Naive thymus-derived CD4-positive, alpha-beta T cell (primary cell): Measurements from ENCODE around the gene CHTF18. TPM values are rescaled to one million over a fixed set of nuclear protein-coding genes. Genes with fewer than 3 reads are reported as not detected.

Experiments
- ATAC-seq: fragments of 150-1000 bp; cut with Tn5 transposase; 2 replicates; pipeline ENCODE4 v1.10.0; 2021; ENCODE audit warnings: mild to moderate bottlenecking, moderate library complexity
- CTCF ChIA-PET: fragments of 350-600 bp; sonication (Branson Sonifier 250); formaldehyde crosslinking; loops from one replicate; lab custom pipeline; 2021; ENCODE audit warnings: antibody characterized with exemption; lab: Charles Lee
- POLR2A ChIA-PET: fragments of 350-600 bp; sonication (Branson Sonifier 250); formaldehyde crosslinking; loops from one replicate; lab custom pipeline; 2021; ENCODE audit warnings: antibody characterized with exemption, inconsistent platforms; lab: Charles Lee
- DNase-seq, 9 donors: peaks; one replicate each; pipeline versions ENCODE4 v3.0.0 to v3.0.0-alpha.2; 2020 to 2022; ENCODE audit warnings: mixed read lengths in 1 of 9
- H3K27ac ChIP-seq: one replicate; pipeline ENCODE4 v1.7.0; 2013; ENCODE audit warnings: mild to moderate bottlenecking, low read depth, low read length, moderate library complexity
- H3K27me3 ChIP-seq, 2 donors: one replicate each; pipeline ENCODE4 v1.7.0; 2013; ENCODE audit warnings: low read length in 2 of 2, mild to moderate bottlenecking in 2 of 2, moderate library complexity in 2 of 2; ENCODE audit not compliant: control insufficient read depth in 2 of 2, insufficient read depth in 2 of 2
- H3K36me3 ChIP-seq, 3 experiments: 1 replicate in 2 of 3; 2 replicates in 1 of 3; pipeline ENCODE4 v1.7.0; 2013; ENCODE audit warnings: low read length in 3 of 3, mild to moderate bottlenecking in 3 of 3, moderate library complexity in 1 of 3; ENCODE audit not compliant: insufficient read depth in 3 of 3, control insufficient read depth in 2 of 3
- H3K4me1 ChIP-seq, 2 donors: one replicate each; pipeline ENCODE4 v1.7.0; 2013; ENCODE audit warnings: low read length in 2 of 2, mild to moderate bottlenecking in 2 of 2, moderate library complexity in 1 of 2; ENCODE audit not compliant: control insufficient read depth in 2 of 2, insufficient read depth in 2 of 2
- H3K4me3 ChIP-seq: 2 replicates; pipeline ENCODE4 v1.7.0; 2013; ENCODE audit warnings: mild to moderate bottlenecking, low read length
- H3K9me3 ChIP-seq, 3 experiments: 1 replicate in 2 of 3; 2 replicates in 1 of 3; pipeline ENCODE4 v1.7.0; 2013; ENCODE audit warnings: low read length in 3 of 3; ENCODE audit not compliant: control insufficient read depth in 2 of 3
- H3K27ac Mint-ChIP-seq, 9 donors: one replicate each; pipeline ENCODE4 v1.8.0; 2020 to 2022; ENCODE audit warnings: mixed read lengths in 9 of 9, mild to moderate bottlenecking in 8 of 9, moderate library complexity in 5 of 9, inconsistent platforms in 2 of 9
- H3K27me3 Mint-ChIP-seq, 5 donors: one replicate each; pipeline ENCODE4 v1.8.0; 2021 to 2022; ENCODE audit warnings: mixed read lengths in 5 of 5, mild to moderate bottlenecking in 1 of 5
- H3K36me3 Mint-ChIP-seq, 5 donors: one replicate each; pipeline ENCODE4 v1.8.0; 2020 to 2022; ENCODE audit warnings: mixed read lengths in 5 of 5, mild to moderate bottlenecking in 3 of 5, inconsistent platforms in 1 of 5
- H3K4me1 Mint-ChIP-seq, 7 donors: one replicate each; pipeline ENCODE4 v1.8.0; 2020 to 2022; ENCODE audit warnings: mixed read lengths in 7 of 7, mild to moderate bottlenecking in 3 of 7, inconsistent platforms in 1 of 7
- H3K4me3 Mint-ChIP-seq, 10 donors: one replicate each; pipeline ENCODE4 v1.8.0; 2020 to 2022; ENCODE audit warnings: mild to moderate bottlenecking in 10 of 10, mixed read lengths in 10 of 10, moderate library complexity in 6 of 10, inconsistent platforms in 2 of 10
- H3K9me3 Mint-ChIP-seq, 11 donors: one replicate each; pipeline ENCODE4 v1.8.0; 2020 to 2022; ENCODE audit warnings: mixed read lengths in 11 of 11, mild to moderate bottlenecking in 4 of 11, inconsistent platforms in 1 of 11, moderate library complexity in 1 of 11
- intact Hi-C, 2 donors: fragments of 100-400 bp; cut with micrococcal nuclease; formaldehyde crosslinking; loops; one replicate each; pipeline ENCODE4 v1.15.1; 2023
- polyA plus RNA-seq, 2 donors: library from polyadenylated mRNA; unstranded; fragments of 300-500 nt; fragmentation: Illumina TruSeq; gene quantifications; one replicate each; pipeline ENCODE4 v1.2.3, GENCODE V29; 2021
- total RNA-seq, 6 experiments: library from RNA in 5 of 6; stranded (reverse) in 5 of 6; gene quantifications; 1 replicate in 5 of 6; 2 replicates in 1 of 6; pipeline ENCODE4 v1.2.3 and lab custom pipeline; 2021 to 2026

Gene CHTF18
- total and polyA plus RNA-seq, 7 experiments from 2014 or later: 4.5 to 74.8 (median 36.2) TPM

DNA sequence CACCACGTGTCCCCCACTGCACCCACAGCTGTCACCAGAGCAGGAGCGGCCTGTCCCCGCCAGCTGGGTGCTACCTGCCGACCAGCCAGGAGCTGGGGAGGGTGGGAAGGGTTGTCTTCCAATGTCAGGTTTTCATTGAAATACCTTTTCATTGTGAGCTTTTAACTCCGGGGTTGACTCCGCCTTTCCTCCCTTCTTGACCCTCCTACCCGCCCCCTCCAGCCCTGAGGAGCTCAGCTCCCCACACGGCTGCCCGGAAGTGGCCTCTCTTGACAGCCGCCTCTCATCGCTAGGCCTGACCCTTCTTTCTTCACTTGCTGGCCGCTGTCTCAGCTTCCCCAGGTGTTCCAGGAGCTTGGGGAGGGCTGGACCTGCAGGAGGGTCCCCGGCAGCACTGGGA lies 33.3 kb downstream of the CHTF18 start:
- intact Hi-C loops: no loop called here

DNA sequence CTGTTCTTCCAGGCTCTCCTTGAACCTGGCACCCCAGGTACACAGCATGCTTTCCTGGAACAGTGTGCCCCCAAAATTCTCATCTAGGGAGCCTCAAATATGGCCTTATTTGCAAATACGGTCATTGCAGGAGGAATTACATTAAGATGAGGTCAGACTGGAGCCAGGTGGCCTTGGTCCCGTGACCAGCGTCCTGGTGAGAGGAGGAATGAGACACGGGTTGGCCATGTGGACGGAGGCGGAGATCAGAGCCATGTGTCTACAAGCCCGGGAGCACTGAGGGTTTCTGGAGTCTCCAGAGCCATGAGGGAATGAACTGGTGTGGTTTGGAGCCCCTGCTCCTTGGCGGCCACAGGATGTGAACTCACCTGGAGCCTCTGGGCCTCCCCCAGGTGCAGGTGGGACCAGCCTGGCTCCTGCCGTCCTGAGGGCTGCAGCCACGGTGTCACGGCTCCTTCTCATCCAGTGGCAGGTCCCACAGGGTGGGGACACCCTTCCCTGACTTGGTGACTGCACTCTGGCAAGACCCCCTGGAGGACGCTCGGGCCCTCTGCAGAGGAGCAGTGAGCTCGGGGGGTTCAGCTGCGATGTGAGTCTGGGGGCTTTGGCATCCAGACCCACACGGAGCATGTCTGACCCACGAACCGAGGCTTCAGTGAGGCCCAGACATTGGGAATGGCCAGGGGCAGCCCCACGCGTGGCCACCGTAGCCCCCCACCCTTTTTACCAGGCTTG lies 33.9 kb downstream of the CHTF18 start:
- Mint-ChIP-seq H3K27ac (no peak overlapping the region), H3K4me3 (no peak overlapping the region), H3K36me3 (no peaks in the 10 kb centered on the region), H3K27me3 (peaks cover 5 to 16% (median 6%) of the 10 kb centered on the region in 5 donors), H3K9me3 (no peaks in the 10 kb centered on the region), H3K4me1 (peaks cover 4 to 11% (median 9%) of the 10 kb centered on the region in 7 donors)
- H3K4me1 ChIP-seq: peaks cover 0 to 7% of the 10 kb centered on the region in 2 donors
- no peaks in the 10 kb centered on the region for H3K27me3 ChIP-seq
- H3K36me3 ChIP-seq: no peaks in the 10 kb centered on the region
- ATAC-seq: no peak
- ChIA-PET POLR2A (no interaction called here), CTCF (no interaction called here)
- no peak overlapping the region for H3K27ac ChIP-seq
- H3K4me3 ChIP-seq: no peak overlapping the region
- DNase-seq: no peak
- intact Hi-C loops: no loop called here
- H3K9me3 ChIP-seq: no peaks in the 10 kb centered on the region

More for the DNA sequence above, 33.3 kb downstream of the CHTF18 start:
- Histone ChIP-seq H3K36me3 (no peaks in the 10 kb centered on the region), H3K4me3 (no peak overlapping the region), H3K27me3 (no peaks in the 10 kb centered on the region), H3K27ac (no peak overlapping the region), H3K4me1 (peaks cover 0 to 7% of the 10 kb centered on the region in 2 donors), H3K9me3 (no peaks in the 10 kb centered on the region)
- no peak overlapping the region for H3K27ac Mint-ChIP-seq
- DNase-seq (no peak), ATAC-seq (no peak)
- H3K27me3 Mint-ChIP-seq: peaks cover 5 to 16% (median 6%) of the 10 kb centered on the region in 5 donors
- ChIA-PET CTCF (no interaction called here), POLR2A (no interaction called here)
- H3K4me1 Mint-ChIP-seq: peaks cover 4 to 11% (median 9%) of the 10 kb centered on the region in 7 donors
- no peak overlapping the region for H3K4me3 Mint-ChIP-seq
- H3K36me3 Mint-ChIP-seq: no peaks in the 10 kb centered on the region
- H3K9me3 Mint-ChIP-seq: no peaks in the 10 kb centered on the region

DNA sequence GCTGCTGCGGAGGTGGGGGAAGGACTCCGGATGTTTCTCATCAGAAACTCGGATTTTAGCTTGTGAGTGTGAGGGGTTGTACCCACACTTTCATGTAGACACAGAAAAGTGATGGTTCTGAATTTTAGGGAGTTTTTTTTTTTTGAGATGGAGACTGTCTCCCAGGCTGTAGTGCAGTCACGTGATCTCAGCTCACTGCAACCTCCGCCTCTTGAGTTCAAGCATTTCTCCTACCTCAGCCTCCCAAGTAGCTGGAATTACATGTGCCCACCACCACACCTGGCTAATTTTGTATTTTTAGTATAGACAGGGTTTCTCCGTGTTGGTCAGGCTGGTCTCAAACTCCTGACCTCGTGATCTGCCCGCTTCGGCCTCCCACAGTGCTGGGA lies 34.5 kb downstream of the CHTF18 start:
- ChIA-PET CTCF (no interaction called here), POLR2A (no interaction called here)
- intact Hi-C loops: no loop called here
- Histone ChIP-seq H3K27me3 (no peaks in the 10 kb centered on the region), H3K9me3 (no peaks in the 10 kb centered on the region), H3K4me3 (no peak overlapping the region), H3K36me3 (no peaks in the 10 kb centered on the region), H3K4me1 (peaks cover 0 to 7% of the 10 kb centered on the region in 2 donors), H3K27ac (no peak overlapping the region)
- Mint-ChIP-seq H3K36me3 (no peaks in the 10 kb centered on the region), H3K27me3 (peaks cover 5 to 16% (median 6%) of the 10 kb centered on the region in 5 donors), H3K4me3 (no peak overlapping the region), H3K4me1 (peaks cover 4 to 11% (median 9%) of the 10 kb centered on the region in 7 donors), H3K9me3 (no peaks in the 10 kb centered on the region), H3K27ac (no peak overlapping the region)
- ATAC-seq: no peak
- no peak for DNase-seq

DNA sequence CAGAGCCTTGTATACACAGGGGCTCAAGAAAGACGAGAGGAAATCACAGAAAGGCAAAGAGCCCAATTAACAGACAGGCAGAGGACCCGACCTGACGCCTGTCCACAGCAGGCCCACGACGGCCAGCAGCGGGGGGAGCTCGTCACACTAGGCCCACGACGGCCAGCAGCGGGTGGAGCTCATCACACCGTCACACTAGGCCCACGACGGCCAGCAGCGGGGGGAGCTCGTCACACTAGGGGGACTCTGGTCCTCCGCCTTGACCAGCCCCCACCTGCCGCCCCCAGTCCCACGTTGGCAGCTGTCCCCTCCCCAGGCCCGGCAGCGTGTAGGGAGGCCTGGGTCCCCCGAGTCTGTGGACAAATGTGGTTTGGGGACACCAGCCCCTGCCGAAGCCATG lies 35.8 kb downstream of the CHTF18 start:
- no peak for ATAC-seq
- Mint-ChIP-seq H3K36me3 (no peaks in the 10 kb centered on the region), H3K27me3 (peaks cover 5 to 15% (median 6%) of the 10 kb centered on the region in 5 donors), H3K27ac (no peak overlapping the region), H3K4me3 (no peak overlapping the region), H3K4me1 (peaks cover 4 to 11% (median 9%) of the 10 kb centered on the region in 7 donors), H3K9me3 (no peaks in the 10 kb centered on the region)
- intact Hi-C loops: no loop called here
- Histone ChIP-seq H3K4me1 (peaks cover 0 to 7% of the 10 kb centered on the region in 2 donors), H3K36me3 (no peaks in the 10 kb centered on the region), H3K27me3 (no peaks in the 10 kb centered on the region), H3K27ac (no peak overlapping the region), H3K9me3 (no peaks in the 10 kb centered on the region), H3K4me3 (no peak overlapping the region)
- POLR2A ChIA-PET: no interaction called here
- CTCF ChIA-PET: no interaction called here
- no peak for DNase-seq

DNA sequence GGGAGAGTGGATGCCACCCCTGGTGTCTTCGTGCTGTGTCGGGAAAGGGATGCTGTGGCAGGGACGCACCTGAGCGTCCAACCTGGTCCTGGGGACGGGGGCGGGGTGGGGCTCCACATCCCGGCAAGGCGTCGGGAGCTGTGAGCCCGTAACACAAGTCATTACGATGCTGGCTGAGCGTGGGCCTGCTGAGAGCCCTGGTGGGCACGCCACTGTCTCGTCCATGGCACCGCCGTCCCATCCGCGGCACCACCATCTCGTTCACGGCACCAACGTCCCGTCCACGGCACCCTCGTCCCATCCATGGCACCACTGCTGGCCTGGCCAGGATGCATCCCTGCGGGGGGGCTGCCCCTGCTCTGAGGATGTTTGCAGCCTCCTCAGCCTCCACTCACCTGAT lies 36.2 kb downstream of the CHTF18 start:
- no peaks in the 10 kb centered on the region for H3K9me3 ChIP-seq
- no peaks in the 10 kb centered on the region for H3K36me3 ChIP-seq
- Mint-ChIP-seq H3K4me1 (peaks cover 3 to 7% (median 5%) of the 10 kb centered on the region in 7 donors), H3K36me3 (no peaks in the 10 kb centered on the region), H3K27ac (no peak overlapping the region), H3K4me3 (no peak overlapping the region), H3K27me3 (peaks cover 4 to 16% (median 8%) of the 10 kb centered on the region in 5 donors), H3K9me3 (no peaks in the 10 kb centered on the region)
- no peak overlapping the region for H3K27ac ChIP-seq
- POLR2A ChIA-PET: no interaction called here
- no peaks in the 10 kb centered on the region for H3K27me3 ChIP-seq
- no peak for ATAC-seq
- intact Hi-C loops: no loop called here
- no peak overlapping the region for H3K4me3 ChIP-seq
- CTCF ChIA-PET: no interaction called here
- H3K4me1 ChIP-seq: peaks cover 0 to 4% of the 10 kb centered on the region in 2 donors
- no peak for DNase-seq

DNA sequence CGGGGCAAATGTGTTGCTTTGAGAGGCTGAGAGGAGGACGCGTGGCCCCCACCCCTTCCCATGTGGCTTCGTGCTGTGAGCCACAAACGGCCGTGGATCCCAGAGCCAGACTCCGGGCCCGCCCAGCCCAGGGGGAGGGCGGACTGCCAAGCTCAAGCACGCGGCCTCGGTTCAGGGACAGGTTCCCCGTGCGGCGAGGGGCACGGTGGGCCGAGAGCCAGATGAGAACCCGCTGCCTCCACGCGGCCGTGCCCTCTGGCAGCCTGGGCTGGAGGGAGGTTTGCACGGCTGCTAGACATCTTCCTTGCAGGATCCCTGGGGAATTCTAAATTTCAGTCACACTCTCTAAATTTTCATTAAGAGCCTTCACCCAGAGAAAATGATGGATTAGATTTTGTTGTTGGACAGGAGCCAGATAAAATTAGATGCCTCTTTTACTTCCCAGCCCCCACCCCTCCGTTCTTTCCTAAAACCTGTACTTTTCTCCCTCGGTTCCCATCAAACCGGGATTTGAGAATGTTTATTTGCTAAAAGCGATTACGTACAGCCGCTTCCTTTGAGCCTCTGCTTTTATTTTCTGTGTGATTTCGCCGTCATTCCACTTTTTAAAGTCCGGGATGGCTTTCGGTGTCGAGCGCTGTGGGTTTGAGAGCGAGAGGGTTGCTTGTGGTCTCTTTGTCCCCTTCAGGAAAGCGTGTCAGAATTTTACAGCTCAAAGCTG lies 37.1 kb downstream of the CHTF18 start:
- H3K27ac ChIP-seq: no peak overlapping the region
- H3K27me3 ChIP-seq: no peaks in the 10 kb centered on the region
- ChIA-PET POLR2A (no interaction called here), CTCF (no interaction called here)
- Mint-ChIP-seq H3K36me3 (no peaks in the 10 kb centered on the region), H3K27ac (no peak overlapping the region), H3K4me3 (no peak overlapping the region), H3K9me3 (no peaks in the 10 kb centered on the region), H3K4me1 (no peaks in the 10 kb centered on the region), H3K27me3 (peaks cover 0 to 20% (median 14%) of the 10 kb centered on the region in 5 donors)
- no peaks in the 10 kb centered on the region for H3K36me3 ChIP-seq
- ATAC-seq (no peak), DNase-seq (no peak)
- H3K4me3 ChIP-seq: no peak overlapping the region
- intact Hi-C loops: no loop called here
- H3K4me1 ChIP-seq: no peaks in the 10 kb centered on the region
- H3K9me3 ChIP-seq: no peaks in the 10 kb centered on the region
